Esophagus mucosa (tissue), 1 donor: ENCODE data around the gene C7. TPM values are rescaled to one million over a fixed set of nuclear protein-coding genes. Genes with fewer than 3 reads are reported as not detected.

ENCODE experiments used
- ATAC-seq: fragments of 200-7000 bp; cut with Tn5 transposase; one replicate; pipeline ENCODE4 v1.9.1; 2020
- total RNA-seq: library from RNA; stranded (reverse); gene quantifications from one replicate; pipeline ENCODE4 v1.2.4, GENCODE V29; 2023
- donor health status: DM: yes; HTN: yes; CAD: no.

Gene C7
- total RNA-seq, 1 donor from 2014 or later, result 8.4 TPM

GRCh38 chr5:40928886-40929448, 19.7 kb downstream of the C7 start:
- ATAC-seq, result no peak

- no peak for ATAC-seq
These were observed 23.5 kb downstream of the C7 start for GRCh38 chr5:40932766-40933165.

- no peak for ATAC-seq
These were observed 27.8 kb downstream of the C7 start for GRCh38 chr5:40937075-40937474.

GRCh38 chr5:40939753-40940152, 30.5 kb downstream of the C7 start:
- no peak for ATAC-seq

- ATAC-seq, result no peak
These were observed 35.8 kb downstream of the C7 start for GRCh38 chr5:40945111-40945510.

GRCh38 chr5:40955313-40955712, 46.0 kb downstream of the C7 start:
- no peak for ATAC-seq

GRCh38 chr5:40957048-40957447, 47.8 kb downstream of the C7 start:
- ATAC-seq, result no peak

- ATAC-seq, result no peak
These were observed 49.5 kb downstream of the C7 start for GRCh38 chr5:40958811-40959210.

- no peak for ATAC-seq
These were observed 50.7 kb downstream of the C7 start for GRCh38 chr5:40960037-40960436.

- ATAC-seq, result no peak
These were observed 53.1 kb downstream of the C7 start for GRCh38 chr5:40962207-40962955.

GRCh38 chr5:40972434-40972833, 63.1 kb downstream of the C7 start:
- ATAC-seq, result no peak

GRCh38 chr5:40973364-40974004, 64.2 kb downstream of the C7 start:
- no peak for ATAC-seq

GRCh38 chr5:40976041-40976440, 66.7 kb downstream of the C7 start:
- ATAC-seq, result no peak

GRCh38 chr5:40976836-40977235, 67.5 kb downstream of the C7 start:
- no peak for ATAC-seq

GRCh38 chr5:40981420-40981819, 72.1 kb downstream of the C7 start:
- ATAC-seq, result no peak

GRCh38 chr5:40983781-40984180, 74.5 kb downstream of the C7 start:
- ATAC-seq, result no peak

GRCh38 chr5:40984884-40985283, 75.6 kb downstream of the C7 start:
- ATAC-seq, result no peak

GRCh38 chr5:40985501-40985900, 76.2 kb downstream of the C7 start:
- ATAC-seq, result no peak

- no peak for ATAC-seq
These were observed 77.4 kb downstream of the C7 start for GRCh38 chr5:40986666-40987065.

- ATAC-seq, result no peak
These were observed 78.1 kb downstream of the C7 start for GRCh38 chr5:40987349-40987748.

- no peak for ATAC-seq
These were observed 79.6 kb downstream of the C7 start for GRCh38 chr5:40988746-40989510.

- peak; percentile 62 for ATAC-seq
These were observed 82.1 kb downstream of the C7 start for GRCh38 chr5:40991168-40991980.
